ENCODE results near the gene THAP5. TPM values are rescaled to one million over a fixed set of nuclear protein-coding genes. Genes with fewer than 3 reads are reported as not detected.

THAP5 gene
- polyA plus RNA-seq, 2 of the 4 experiments (the other 2 are of a cell fraction) = 20.5 to 27.4 TPM

DNA sequence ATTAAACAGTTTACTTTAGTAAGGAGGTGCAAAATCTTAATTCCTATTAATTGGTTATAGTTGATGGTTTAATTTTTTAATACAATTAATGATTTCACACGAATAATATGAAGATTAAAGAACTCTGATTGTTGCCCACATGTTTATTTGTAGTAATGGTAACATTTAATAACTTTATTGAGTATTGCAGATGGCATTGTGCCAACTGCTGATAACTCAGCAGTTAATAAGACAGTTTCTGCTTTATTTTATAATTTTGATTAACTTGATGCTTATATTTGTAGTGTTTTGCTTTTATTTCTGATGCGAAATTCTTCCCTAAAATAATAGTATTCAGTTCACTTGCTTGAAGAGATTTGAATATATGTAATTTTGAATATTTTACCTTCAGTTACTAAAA is 3.0 kb upstream of the THAP5 start (continued):
- TF ChIP-seq MYC (IDR thresholded peaks at IDR 0.05; ENCODE audit: borderline replicate concordance, low read length) = no peak
- no peak for TF ChIP-seq NFE2L2 (conservative IDR thresholded peaks at IDR 0.05; ENCODE audit: low read length)
- TF ChIP-seq TFCP2L1 (CRISPR knock-in tag; IDR thresholded peaks at IDR 0.05) = no peak
- TF ChIP-seq HES2 (IDR thresholded peaks at IDR 0.05) = no peak
- TF ChIP-seq CHD2 (IDR thresholded peaks at IDR 0.05; ENCODE audit: low read length, partially characterized antibody) = no peak
- no peak for TF ChIP-seq CHD4 (IDR thresholded peaks at IDR 0.05; ENCODE audit: borderline replicate concordance)

DNA sequence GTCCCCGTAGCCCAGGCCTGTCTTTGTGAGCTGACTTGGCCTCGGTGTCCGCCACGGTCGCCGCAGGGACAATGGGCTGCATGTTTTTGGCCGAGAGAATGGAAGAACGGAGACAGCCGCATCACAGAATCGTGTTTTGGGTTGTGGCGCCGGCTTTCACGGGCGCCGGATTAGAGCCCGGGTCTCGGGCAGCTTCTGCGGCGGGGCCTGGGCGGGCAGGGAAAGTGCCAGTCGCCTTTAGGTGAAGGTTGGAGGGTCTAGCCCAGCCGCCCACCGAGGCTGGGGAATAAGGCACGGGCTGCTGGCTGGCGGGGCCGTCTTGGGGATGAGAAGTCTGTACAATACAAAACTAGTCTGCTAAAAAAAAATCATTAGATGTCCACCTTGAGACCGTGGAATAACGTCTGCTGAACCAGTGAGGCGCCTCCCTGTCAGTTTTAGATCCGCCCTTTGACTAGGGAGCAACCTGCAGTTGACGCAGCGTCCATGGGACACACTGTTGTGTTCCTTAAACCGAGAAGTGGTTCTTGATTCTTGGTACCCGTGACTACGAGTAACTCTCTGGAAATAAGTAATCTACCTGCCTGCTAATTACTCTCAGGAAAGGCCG is 745 bp upstream of the THAP5 start:
- peak overlapping the region; percentile 77 to 96 for H3K27ac ChIP-seq
- H3K4me2 ChIP-seq = peak overlapping the region; percentile 78
- H3K4me3 ChIP-seq = peak overlapping the region; percentile 70
- FAIRE-seq = no peak
- ATAC-seq = peak; percentile 61 to 64
- TF ChIP-seq REST (IDR thresholded peaks at IDR 0.05) (no peak), PHF8 (IDR thresholded peaks at IDR 0.05; ENCODE audit: borderline replicate concordance, low read depth) (peak; percentile 44; the same call in 1 of the 2 replicates)
- no peaks in the 10 kb centered on the region for H3K9me3 ChIP-seq
- peaks cover 29% of the 10 kb centered on the region; the same call in 2 of the 3 replicates for H3K4me1 ChIP-seq
- peak; percentile 41 to 55 for DNase-seq (ENCODE audit: low read depth in 1 of 2, low spot score in 1 of 2)
- under 1% methylated on average over 30 of the region's 36 CpGs for WGBS (ENCODE audit: missing lambda C conversion rate)
- CTCF ChIA-PET = interaction anchor here (0.9 kb wide), 1 partner anchor 12 kb away, joined by 3 read pairs; no protein-coding TSS in a partner anchor
- POLR2A ChIA-PET = interaction anchor here (0.6 to 1.5 kb wide), 6 partner anchors 8 to 827 kb away, joined by 3 to 18 read pairs (median 4); partner anchors contain the start of gene PNPLA8

DNA sequence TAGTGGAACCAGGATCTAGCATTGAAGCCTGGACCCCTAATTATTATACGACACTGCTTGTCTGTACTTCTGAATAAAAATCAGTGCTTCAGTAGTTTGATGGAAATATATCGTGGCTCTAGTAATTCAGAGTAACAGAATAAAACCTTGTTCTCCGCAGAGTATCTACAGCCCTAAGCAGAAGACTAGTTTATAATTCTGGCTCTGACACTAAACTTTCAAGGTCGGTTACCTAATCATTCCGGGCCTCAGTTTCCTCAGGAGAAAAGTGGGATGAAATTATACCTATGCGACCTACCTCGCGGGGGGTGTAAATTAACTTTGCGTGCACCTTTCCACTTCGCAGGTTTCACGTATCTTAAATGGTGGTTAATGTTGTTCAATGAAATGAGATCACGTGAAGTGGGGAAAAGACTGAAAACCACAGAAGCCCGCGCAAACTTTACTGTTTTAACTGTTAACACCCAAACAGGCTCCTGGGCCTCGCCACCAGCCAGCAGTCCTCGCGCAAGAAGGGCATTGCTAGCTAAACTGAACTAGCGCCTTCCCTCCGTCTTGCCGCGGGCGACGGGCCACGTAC is 615 bp downstream of the THAP5 start:
- Histone ChIP-seq H3K27ac (peak overlapping the region; percentile 93 to 96), H3K4me2 (peak overlapping the region; percentile 96), H3K4me3 (peak overlapping the region; percentile 70), H3K9me3 (no peaks in the 10 kb centered on the region), H3K4me1 (peaks cover 29% of the 10 kb centered on the region; the same call in 2 of the 3 replicates)
- POLR2A ChIA-PET = interaction anchor here (1.5 kb wide), 3 partner anchors 9 to 826 kb away, joined by 3 to 18 read pairs (median 4); partner anchors contain the start of gene PNPLA8
- CTCF ChIA-PET = interaction anchor here (0.7 kb wide), 1 partner anchor 19 kb away, joined by 3 read pairs; no protein-coding TSS in a partner anchor
- 2% methylated on average over 24 of the region's 24 CpGs for WGBS (ENCODE audit: missing lambda C conversion rate)
- ATAC-seq = no peak
- peak in 1 of 2 experiments; percentile 6 for DNase-seq (ENCODE audit: low read depth in 1 of 2, low spot score in 1 of 2)
- FAIRE-seq = no peak
- TF ChIP-seq ESRRA (IDR thresholded peaks at IDR 0.05; ENCODE audit: borderline replicate concordance, low read length) = no peak
- no peak for TF ChIP-seq TFCP2L1 (CRISPR knock-in tag; IDR thresholded peaks at IDR 0.05)
- TF ChIP-seq JUNB (IDR thresholded peaks at IDR 0.05) = no peak
- TF ChIP-seq, protein P1, sequence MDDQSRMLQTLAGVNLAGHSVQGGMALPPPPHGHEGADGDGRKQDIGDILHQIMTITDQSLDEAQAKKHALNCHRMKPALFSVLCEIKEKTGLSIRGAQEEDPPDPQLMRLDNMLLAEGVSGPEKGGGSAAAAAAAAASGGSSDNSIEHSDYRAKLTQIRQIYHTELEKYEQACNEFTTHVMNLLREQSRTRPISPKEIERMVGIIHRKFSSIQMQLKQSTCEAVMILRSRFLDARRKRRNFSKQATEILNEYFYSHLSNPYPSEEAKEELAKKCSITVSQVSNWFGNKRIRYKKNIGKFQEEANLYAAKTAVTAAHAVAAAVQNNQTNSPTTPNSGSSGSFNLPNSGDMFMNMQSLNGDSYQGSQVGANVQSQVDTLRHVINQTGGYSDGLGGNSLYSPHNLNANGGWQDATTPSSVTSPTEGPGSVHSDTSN (IDR thresholded peaks at IDR 0.05) = no peak
- TF ChIP-seq RARB (CRISPR knock-in tag; IDR thresholded peaks at IDR 0.05) = no peak
- no peak for TF ChIP-seq CEBPB (IDR thresholded peaks at IDR 0.05)
- TF ChIP-seq FOXS1 (CRISPR knock-in tag; IDR thresholded peaks at IDR 0.05) = no peak
- TF ChIP-seq GATA3 (IDR thresholded peaks at IDR 0.05; ENCODE audit: borderline replicate concordance) = no peak
- TF ChIP-seq KDM5A (IDR thresholded peaks at IDR 0.05) = 0 out of 2 replicates have a peak, but pooled peaks have one; percentile 42
- no peak for TF ChIP-seq ELK1 (IDR thresholded peaks at IDR 0.05; ENCODE audit: low read depth, low read length)
- 0 out of 2 replicates have a peak, but pooled peaks have one; percentile 18 for TF ChIP-seq TP53 (CRISPR knock-in tag; IDR thresholded peaks at IDR 0.05)
- no peak for TF ChIP-seq EHMT2 (IDR thresholded peaks at IDR 0.05; ENCODE audit: low read depth)
- TF ChIP-seq POLR2AphosphoS2 (conservative IDR thresholded peaks at IDR 0.05; ENCODE audit: low read length) = no peak
- TF ChIP-seq BCL3 (IDR thresholded peaks at IDR 0.05) = no peak
- no peak for TF ChIP-seq RCOR1 (IDR thresholded peaks at IDR 0.05; ENCODE audit: low read depth, low read length)
- no peak for TF ChIP-seq CHD4 (IDR thresholded peaks at IDR 0.05; ENCODE audit: borderline replicate concordance)
- no peak for TF ChIP-seq BHLHE40 (IDR thresholded peaks at IDR 0.05; ENCODE audit: low read depth, low read length)
- no peak for TF ChIP-seq KDM1A (IDR thresholded peaks at IDR 0.05; ENCODE audit: low read depth)
- TF ChIP-seq, protein P2, sequence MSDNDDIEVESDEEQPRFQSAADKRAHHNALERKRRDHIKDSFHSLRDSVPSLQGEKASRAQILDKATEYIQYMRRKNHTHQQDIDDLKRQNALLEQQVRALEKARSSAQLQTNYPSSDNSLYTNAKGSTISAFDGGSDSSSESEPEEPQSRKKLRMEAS (IDR thresholded peaks at IDR 0.05) = no peak
